ENCODE measurements around the gene DCAF4L1. TPM values are rescaled to one million over a fixed set of nuclear protein-coding genes. Genes with fewer than 3 reads are reported as not detected.

DCAF4L1 gene
- total and polyA plus RNA-seq, 3 donors from 2014 or later, result 33.6 to 65.3 (median 57.9) TPM

GRCh38 chr4:41964401-41964800, 17.2 kb upstream of the DCAF4L1 start:
- Histone ChIP-seq H3K4me1 (no peaks in the 10 kb centered on the region), H3K36me3 (ENCODE audit: low read depth, missing control alignments) (no peaks in the 10 kb centered on the region), H3K27me3 (no peaks in the 10 kb centered on the region), H3K9me3 (no peaks in the 10 kb centered on the region), H3K4me3 (no peak overlapping the region), H3K27ac (no peak overlapping the region)
- no peak for DNase-seq
- intact Hi-C loops (cut with DNase I; ENCODE audit: low total_unique reads), result no loop called here
- 76 to 87% methylated on average over 1 of the region's 1 CpG for WGBS, 2 donors
- no peak for TF ChIP-seq POLR2A (IDR thresholded peaks at IDR 0.05)
- TF ChIP-seq CTCF (IDR thresholded peaks at IDR 0.05), result no peak

GRCh38 chr4:41967392-41967791, 14.2 kb upstream of the DCAF4L1 start:
- H3K4me1 ChIP-seq, result no peaks in the 10 kb centered on the region
- no peak for DNase-seq
- H3K9me3 ChIP-seq, result no peaks in the 10 kb centered on the region
- TF ChIP-seq POLR2A (IDR thresholded peaks at IDR 0.05), result no peak
- no peak for TF ChIP-seq CTCF (IDR thresholded peaks at IDR 0.05)
- WGBS, 2 donors, result 96 to 98% methylated on average over 2 of the region's 2 CpGs
- H3K4me3 ChIP-seq, result no peak overlapping the region
- no peak overlapping the region for H3K27ac ChIP-seq
- H3K27me3 ChIP-seq, result no peaks in the 10 kb centered on the region
- intact Hi-C loops (cut with DNase I; ENCODE audit: low total_unique reads), result no loop called here
- H3K36me3 ChIP-seq (ENCODE audit: low read depth, missing control alignments), result no peaks in the 10 kb centered on the region

- Histone ChIP-seq H3K27ac (no peak overlapping the region), H3K27me3 (no peaks in the 10 kb centered on the region), H3K9me3 (no peaks in the 10 kb centered on the region), H3K4me3 (no peak overlapping the region), H3K4me1 (no peaks in the 10 kb centered on the region), H3K36me3 (ENCODE audit: low read depth, missing control alignments) (no peaks in the 10 kb centered on the region)
- intact Hi-C loops (cut with DNase I; ENCODE audit: low total_unique reads), result no loop called here
- DNase-seq, result no peak
- no peak for TF ChIP-seq CTCF (IDR thresholded peaks at IDR 0.05)
- TF ChIP-seq POLR2A (IDR thresholded peaks at IDR 0.05), result no peak
Observed at GRCh38 chr4:41969671-41970070, 11.9 kb upstream of the DCAF4L1 start.

GRCh38 chr4:41975341-41975740, 6.2 kb upstream of the DCAF4L1 start:
- 81 to 91% methylated on average over 1 of the region's 1 CpG for WGBS, 2 donors
- Histone ChIP-seq H3K27me3 (no peaks in the 10 kb centered on the region), H3K4me1 (no peaks in the 10 kb centered on the region), H3K9me3 (no peaks in the 10 kb centered on the region), H3K4me3 (no peak overlapping the region), H3K27ac (no peak overlapping the region), H3K36me3 (ENCODE audit: low read depth, missing control alignments) (no peaks in the 10 kb centered on the region)
- no peak for DNase-seq
- no peak for TF ChIP-seq POLR2A (IDR thresholded peaks at IDR 0.05)
- TF ChIP-seq CTCF (IDR thresholded peaks at IDR 0.05), result no peak
- intact Hi-C loops (cut with DNase I; ENCODE audit: low total_unique reads), result no loop called here

- no peaks in the 10 kb centered on the region for H3K4me1 ChIP-seq
- no peak for DNase-seq
- H3K4me3 ChIP-seq, result no peak overlapping the region
- 79 to 89% methylated on average over 1 of the region's 1 CpG for WGBS, 2 donors
- H3K27me3 ChIP-seq, result no peaks in the 10 kb centered on the region
- H3K27ac ChIP-seq, result no peak overlapping the region
- H3K36me3 ChIP-seq (ENCODE audit: low read depth, missing control alignments), result no peaks in the 10 kb centered on the region
- H3K9me3 ChIP-seq, result no peaks in the 10 kb centered on the region
- intact Hi-C loops (cut with DNase I; ENCODE audit: low total_unique reads), result no loop called here
- TF ChIP-seq CTCF (IDR thresholded peaks at IDR 0.05), result no peak
- no peak for TF ChIP-seq POLR2A (IDR thresholded peaks at IDR 0.05)
Observed at GRCh38 chr4:41976775-41977516, 4.6 kb upstream of the DCAF4L1 start.
